Hepatocyte (in vitro differentiated cells): ENCODE data around the gene ITGA5.

Experiments
- EZH2 ChIP-seq: fragments of 200-600 bp; sonication (generic); IDR thresholded peaks from 2 replicates; pipeline ENCODE4 v1.6.1; 2016; ENCODE audit warnings: antibody characterized with exemption, mild to moderate bottlenecking, borderline replicate concordance
- EZH2phosphoT487 ChIP-seq: fragments of 200-600 bp; sonication (generic); IDR thresholded peaks from one replicate; pipeline ENCODE4 v1.6.1; 2018; ENCODE audit warnings: antibody characterized with exemption, mild to moderate bottlenecking, low read depth, moderate library complexity; ENCODE audit not compliant: unreplicated experiment, severe bottlenecking
- TF ChIP-seq, protein P1 (sequence below): fragments of 200-600 bp; sonication (generic); IDR thresholded peaks from 2 replicates; pipeline ENCODE4 v1.5.1; 2016; ENCODE audit warnings: antibody characterized with exemption, mild to moderate bottlenecking; ENCODE audit not compliant: poor library complexity

- TF ChIP-seq, protein P1, sequence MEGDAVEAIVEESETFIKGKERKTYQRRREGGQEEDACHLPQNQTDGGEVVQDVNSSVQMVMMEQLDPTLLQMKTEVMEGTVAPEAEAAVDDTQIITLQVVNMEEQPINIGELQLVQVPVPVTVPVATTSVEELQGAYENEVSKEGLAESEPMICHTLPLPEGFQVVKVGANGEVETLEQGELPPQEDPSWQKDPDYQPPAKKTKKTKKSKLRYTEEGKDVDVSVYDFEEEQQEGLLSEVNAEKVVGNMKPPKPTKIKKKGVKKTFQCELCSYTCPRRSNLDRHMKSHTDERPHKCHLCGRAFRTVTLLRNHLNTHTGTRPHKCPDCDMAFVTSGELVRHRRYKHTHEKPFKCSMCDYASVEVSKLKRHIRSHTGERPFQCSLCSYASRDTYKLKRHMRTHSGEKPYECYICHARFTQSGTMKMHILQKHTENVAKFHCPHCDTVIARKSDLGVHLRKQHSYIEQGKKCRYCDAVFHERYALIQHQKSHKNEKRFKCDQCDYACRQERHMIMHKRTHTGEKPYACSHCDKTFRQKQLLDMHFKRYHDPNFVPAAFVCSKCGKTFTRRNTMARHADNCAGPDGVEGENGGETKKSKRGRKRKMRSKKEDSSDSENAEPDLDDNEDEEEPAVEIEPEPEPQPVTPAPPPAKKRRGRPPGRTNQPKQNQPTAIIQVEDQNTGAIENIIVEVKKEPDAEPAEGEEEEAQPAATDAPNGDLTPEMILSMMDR = no peak
- TF ChIP-seq EZH2phosphoT487 = no peak
- no peak for TF ChIP-seq EZH2
Observed at GRCh38 chr12:54356951-54357356, 62.1 kb downstream of the ITGA5 start.
